Measurements from ENCODE around the gene PPM1E.
"Not testable (repeated sequence)": the region's sequence is repeated elsewhere in the genome, so short reads cannot be mapped to it uniquely, and the experiment has no call there.

PPM1E gene

DNA sequence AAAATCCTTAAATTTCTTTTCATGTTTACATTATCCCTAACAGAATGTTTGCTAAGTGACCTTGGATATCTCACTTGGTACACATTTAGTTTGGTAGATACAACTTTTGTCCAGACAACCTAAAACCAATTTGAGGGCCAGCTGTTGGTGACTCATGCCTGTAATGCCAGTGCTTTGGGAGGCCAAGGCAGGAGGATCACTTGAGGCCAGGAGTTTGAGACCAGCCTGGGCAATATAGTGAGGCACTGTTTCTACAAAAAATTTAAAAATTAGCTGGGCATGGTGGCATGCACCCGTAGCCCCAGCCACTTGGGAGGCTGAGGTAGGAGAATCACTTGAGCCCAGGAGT lies 202.0 kb downstream of the PPM1E start:
- H3K4me3 ChIP-seq (ENCODE audit: insufficient read depth, low read depth, low read length, poor library complexity, severe bottlenecking); DNase-seq; H3K27me3 ChIP-seq (replicated peaks; ENCODE audit: control insufficient read depth, insufficient read depth, low read length, poor library complexity, severe bottlenecking); H3K36me3 ChIP-seq (ENCODE audit: control insufficient read depth, insufficient read depth, low read length); H3K9me3 ChIP-seq (ENCODE audit: control insufficient read depth, low read length); H3K27ac ChIP-seq (ENCODE audit: insufficient read depth, low read length, poor library complexity, severe bottlenecking); H3K4me1 ChIP-seq (ENCODE audit: control insufficient read depth, insufficient read depth, low read length, poor library complexity, severe bottlenecking): not testable (repeated sequence)

DNA sequence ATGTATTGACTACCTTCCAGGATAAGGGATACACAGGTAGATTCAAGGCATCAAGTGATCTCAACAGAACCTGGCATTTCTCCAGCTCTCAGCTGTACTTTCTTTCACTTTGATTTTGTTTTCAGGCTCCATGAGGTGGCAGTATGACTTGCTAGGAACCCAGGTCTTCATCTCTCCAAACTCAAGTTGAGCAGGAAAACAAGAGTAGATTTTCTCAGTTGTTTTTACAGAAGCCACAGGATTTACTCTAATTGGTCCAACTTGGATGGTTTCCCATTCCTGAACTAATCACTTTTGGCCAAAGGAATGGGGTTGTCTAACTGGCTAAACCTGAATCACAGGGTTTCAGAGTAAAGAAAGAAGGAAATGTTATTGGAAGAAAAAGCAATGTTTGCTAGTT lies 204.4 kb downstream of the PPM1E start:
- H3K27ac ChIP-seq (ENCODE audit: insufficient read depth, low read length, poor library complexity, severe bottlenecking) = no peak overlapping the region
- no peak overlapping the region for H3K4me3 ChIP-seq (ENCODE audit: insufficient read depth, low read depth, low read length, poor library complexity, severe bottlenecking)
- no peak for DNase-seq
- no peaks in the 10 kb centered on the region for H3K36me3 ChIP-seq (ENCODE audit: control insufficient read depth, insufficient read depth, low read length)
- no peaks in the 10 kb centered on the region for H3K9me3 ChIP-seq (ENCODE audit: control insufficient read depth, low read length)
- H3K4me1 ChIP-seq (ENCODE audit: control insufficient read depth, insufficient read depth, low read length, poor library complexity, severe bottlenecking) = no peaks in the 10 kb centered on the region
- H3K27me3 ChIP-seq (replicated peaks; ENCODE audit: control insufficient read depth, insufficient read depth, low read length, poor library complexity, severe bottlenecking) = no peaks in the 10 kb centered on the region

DNA sequence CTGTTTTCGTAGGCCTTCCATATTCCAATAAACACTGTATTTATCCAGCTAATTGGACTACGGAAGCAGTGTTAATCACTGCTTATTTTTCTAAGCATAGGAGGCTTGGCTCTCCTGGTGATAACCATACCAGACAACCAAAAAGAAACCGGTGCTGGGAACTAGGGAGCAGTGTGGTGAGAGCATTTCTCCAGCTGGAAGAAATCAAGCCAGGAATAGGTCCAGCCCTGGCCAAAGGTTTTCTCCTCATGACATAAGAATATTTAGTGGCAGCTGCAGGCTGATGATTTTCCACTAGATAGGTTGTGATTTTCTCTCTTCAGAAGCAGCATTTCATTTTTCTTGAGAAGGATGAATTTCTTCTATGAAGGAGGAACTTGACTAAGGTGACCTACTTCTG lies 209.6 kb downstream of the PPM1E start:
- H3K4me3 ChIP-seq (ENCODE audit: insufficient read depth, low read depth, low read length, poor library complexity, severe bottlenecking) = no peak overlapping the region

DNA sequence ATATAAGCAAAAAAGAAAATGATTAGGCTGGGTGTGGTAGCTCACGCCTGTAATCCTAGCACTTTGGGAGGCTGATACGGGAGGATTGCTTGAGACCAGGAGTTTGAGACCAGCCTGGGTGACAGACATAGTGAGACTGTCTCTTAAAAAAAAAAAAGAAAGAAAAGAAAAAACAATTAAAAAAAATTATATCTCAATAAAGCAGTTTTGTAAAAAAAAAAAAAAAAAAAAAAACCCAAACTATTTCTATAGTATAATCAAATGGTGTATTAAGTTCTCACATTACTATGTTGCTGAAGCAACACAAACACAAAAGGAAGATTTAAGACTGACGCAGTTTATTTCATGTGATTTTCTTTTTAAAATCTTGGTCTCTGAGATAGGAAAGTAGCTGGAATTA lies 210.6 kb downstream of the PPM1E start:
- H3K27me3 ChIP-seq (replicated peaks; ENCODE audit: control insufficient read depth, insufficient read depth, low read length, poor library complexity, severe bottlenecking) = no peaks in the 10 kb centered on the region
- H3K9me3 ChIP-seq (ENCODE audit: control insufficient read depth, low read length) = no peaks in the 10 kb centered on the region
- DNase-seq = no peak
- H3K4me1 ChIP-seq (ENCODE audit: control insufficient read depth, insufficient read depth, low read length, poor library complexity, severe bottlenecking) = no peaks in the 10 kb centered on the region
- H3K4me3 ChIP-seq (ENCODE audit: insufficient read depth, low read depth, low read length, poor library complexity, severe bottlenecking) = no peak overlapping the region
- H3K27ac ChIP-seq (ENCODE audit: insufficient read depth, low read length, poor library complexity, severe bottlenecking) = no peak overlapping the region
- H3K36me3 ChIP-seq (ENCODE audit: control insufficient read depth, insufficient read depth, low read length) = no peaks in the 10 kb centered on the region

More for the DNA sequence above, 209.6 kb downstream of the PPM1E start:
- H3K36me3 ChIP-seq (ENCODE audit: control insufficient read depth, insufficient read depth, low read length) = no peaks in the 10 kb centered on the region
- H3K27me3 ChIP-seq (replicated peaks; ENCODE audit: control insufficient read depth, insufficient read depth, low read length, poor library complexity, severe bottlenecking) = no peaks in the 10 kb centered on the region
- no peak overlapping the region for H3K27ac ChIP-seq (ENCODE audit: insufficient read depth, low read length, poor library complexity, severe bottlenecking)
- no peaks in the 10 kb centered on the region for H3K9me3 ChIP-seq (ENCODE audit: control insufficient read depth, low read length)
- H3K4me1 ChIP-seq (ENCODE audit: control insufficient read depth, insufficient read depth, low read length, poor library complexity, severe bottlenecking) = no peaks in the 10 kb centered on the region
- DNase-seq = no peak

DNA sequence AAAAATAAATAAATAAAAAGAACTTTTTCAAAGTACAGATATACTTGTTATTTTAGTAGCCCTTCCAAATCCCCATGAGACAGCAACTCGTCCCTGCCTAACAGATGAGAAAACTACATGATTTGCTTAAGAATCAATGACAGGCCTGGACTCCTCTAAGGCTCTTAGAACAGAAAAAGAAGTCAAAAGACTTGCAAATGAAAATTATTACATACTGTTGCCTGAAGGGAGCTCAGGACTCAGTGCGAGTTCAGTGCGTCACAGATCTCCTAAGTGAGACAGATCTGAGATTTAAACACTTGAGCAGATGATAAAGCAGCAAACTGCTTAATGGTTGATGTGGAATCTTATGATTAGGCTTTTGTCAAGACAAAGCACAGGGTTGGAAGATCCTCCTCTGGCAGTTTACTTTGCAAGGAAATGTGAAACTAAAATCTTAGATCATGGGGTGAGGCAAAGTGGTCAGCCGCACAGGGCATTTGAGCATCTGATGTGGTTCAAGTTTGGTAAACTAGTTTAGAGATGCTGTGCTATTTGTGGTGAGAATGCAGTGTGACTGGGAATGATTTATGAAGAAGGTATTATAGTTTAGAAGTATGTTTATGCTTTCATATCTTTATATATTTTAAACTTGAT lies 212.9 kb downstream of the PPM1E start:
- no peaks in the 10 kb centered on the region for H3K36me3 ChIP-seq (ENCODE audit: control insufficient read depth, insufficient read depth, low read length)
- H3K4me1 ChIP-seq (ENCODE audit: control insufficient read depth, insufficient read depth, low read length, poor library complexity, severe bottlenecking) = no peaks in the 10 kb centered on the region
- no peaks in the 10 kb centered on the region for H3K9me3 ChIP-seq (ENCODE audit: control insufficient read depth, low read length)
- no peak overlapping the region for H3K27ac ChIP-seq (ENCODE audit: insufficient read depth, low read length, poor library complexity, severe bottlenecking)
- no peak for DNase-seq
- no peaks in the 10 kb centered on the region for H3K27me3 ChIP-seq (replicated peaks; ENCODE audit: control insufficient read depth, insufficient read depth, low read length, poor library complexity, severe bottlenecking)
- no peak overlapping the region for H3K4me3 ChIP-seq (ENCODE audit: insufficient read depth, low read depth, low read length, poor library complexity, severe bottlenecking)

DNA sequence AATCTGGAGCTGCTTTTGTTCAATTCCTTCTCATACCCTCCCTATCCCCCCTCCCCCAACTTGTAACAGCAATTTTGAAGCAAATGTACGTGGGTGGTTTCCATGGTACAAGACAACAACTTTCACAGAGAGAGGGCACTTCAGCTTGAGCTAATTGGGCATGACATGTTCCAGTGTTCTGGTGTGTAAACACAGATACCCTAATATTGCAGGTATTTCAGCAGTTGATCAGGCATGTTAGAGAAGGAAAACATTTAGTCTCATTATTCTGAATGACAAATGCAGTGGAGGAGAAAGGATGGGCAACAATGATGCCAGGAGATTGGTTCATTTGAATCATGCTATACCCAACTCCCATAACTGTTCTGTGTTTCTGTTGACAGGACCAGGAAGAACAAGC lies 213.5 kb downstream of the PPM1E start:
- Histone ChIP-seq H3K9me3 (ENCODE audit: control insufficient read depth, low read length) (no peaks in the 10 kb centered on the region), H3K27ac (ENCODE audit: insufficient read depth, low read length, poor library complexity, severe bottlenecking) (no peak overlapping the region), H3K36me3 (ENCODE audit: control insufficient read depth, insufficient read depth, low read length) (no peaks in the 10 kb centered on the region), H3K4me1 (ENCODE audit: control insufficient read depth, insufficient read depth, low read length, poor library complexity, severe bottlenecking) (no peaks in the 10 kb centered on the region), H3K27me3 (replicated peaks; ENCODE audit: control insufficient read depth, insufficient read depth, low read length, poor library complexity, severe bottlenecking) (no peaks in the 10 kb centered on the region), H3K4me3 (ENCODE audit: insufficient read depth, low read depth, low read length, poor library complexity, severe bottlenecking) (no peak overlapping the region)
- no peak for DNase-seq

DNA sequence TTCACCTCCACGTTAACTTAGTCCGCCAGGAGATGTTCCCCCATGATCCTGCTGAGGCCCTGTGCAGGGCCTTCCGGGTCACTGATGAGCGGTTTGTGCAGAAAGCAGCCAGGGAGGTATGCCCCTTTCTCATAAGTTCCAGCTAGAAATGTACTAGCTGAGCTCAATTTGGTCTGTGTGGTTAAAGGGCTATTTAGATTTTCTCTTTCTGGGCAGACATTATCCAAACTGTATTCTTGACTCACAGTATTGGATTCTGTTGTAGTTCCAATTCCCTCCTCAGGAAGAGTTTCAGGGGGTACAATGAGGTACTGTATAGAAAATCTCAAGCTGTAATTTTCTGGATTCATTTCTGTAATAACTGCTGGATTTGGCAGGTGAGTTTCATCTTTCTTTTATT lies 214.0 kb downstream of the PPM1E start:
- Histone ChIP-seq H3K4me3 (ENCODE audit: insufficient read depth, low read depth, low read length, poor library complexity, severe bottlenecking) (no peak overlapping the region), H3K9me3 (ENCODE audit: control insufficient read depth, low read length) (no peaks in the 10 kb centered on the region), H3K27ac (ENCODE audit: insufficient read depth, low read length, poor library complexity, severe bottlenecking) (no peak overlapping the region), H3K36me3 (ENCODE audit: control insufficient read depth, insufficient read depth, low read length) (no peaks in the 10 kb centered on the region), H3K27me3 (replicated peaks; ENCODE audit: control insufficient read depth, insufficient read depth, low read length, poor library complexity, severe bottlenecking) (no peaks in the 10 kb centered on the region), H3K4me1 (ENCODE audit: control insufficient read depth, insufficient read depth, low read length, poor library complexity, severe bottlenecking) (no peaks in the 10 kb centered on the region)
- no peak for DNase-seq

DNA sequence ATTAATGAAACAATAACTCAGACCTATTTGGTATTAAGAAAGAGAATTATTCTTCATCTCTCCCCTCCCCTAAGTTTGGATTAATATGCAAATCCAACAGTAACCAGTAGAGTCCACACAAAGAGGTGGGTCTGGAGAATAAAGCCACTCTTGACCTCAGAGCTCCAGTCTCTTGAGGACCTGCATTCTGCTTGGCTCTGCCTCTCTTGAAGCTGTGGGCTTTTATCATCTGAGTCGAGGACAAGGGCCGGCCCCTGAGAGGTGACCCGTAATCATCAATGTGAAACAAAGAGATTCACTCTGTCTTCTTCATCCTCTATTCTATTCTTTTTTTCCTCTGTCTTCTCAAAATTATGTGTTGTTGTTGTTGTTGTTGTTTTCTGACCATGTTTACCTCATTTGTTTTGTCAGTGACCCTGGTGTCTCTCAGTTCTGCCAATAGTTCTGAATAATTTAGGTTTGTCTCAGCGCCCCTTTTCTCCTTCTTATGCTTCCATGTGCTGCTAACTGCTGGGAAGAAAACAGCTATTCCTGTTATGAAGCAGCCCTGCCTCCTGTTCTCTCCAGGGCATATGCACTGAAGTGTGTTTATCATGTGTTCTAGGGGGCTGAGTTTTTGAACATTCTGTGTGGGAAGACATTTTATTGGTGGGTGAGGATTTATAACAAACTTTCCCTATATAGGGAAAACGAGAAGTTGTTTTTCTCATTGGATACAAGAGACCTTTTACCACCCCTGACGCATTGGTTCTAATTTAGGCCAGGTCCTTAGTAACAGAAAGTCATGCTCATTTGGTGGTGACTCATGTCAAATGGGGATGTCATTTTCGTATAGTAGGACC lies 215.2 kb downstream of the PPM1E start:
- Histone ChIP-seq H3K9me3 (ENCODE audit: control insufficient read depth, low read length) (no peaks in the 10 kb centered on the region), H3K27ac (ENCODE audit: insufficient read depth, low read length, poor library complexity, severe bottlenecking) (no peak overlapping the region), H3K4me3 (ENCODE audit: insufficient read depth, low read depth, low read length, poor library complexity, severe bottlenecking) (no peak overlapping the region), H3K4me1 (ENCODE audit: control insufficient read depth, insufficient read depth, low read length, poor library complexity, severe bottlenecking) (no peaks in the 10 kb centered on the region), H3K36me3 (ENCODE audit: control insufficient read depth, insufficient read depth, low read length) (no peaks in the 10 kb centered on the region), H3K27me3 (replicated peaks; ENCODE audit: control insufficient read depth, insufficient read depth, low read length, poor library complexity, severe bottlenecking) (no peaks in the 10 kb centered on the region)
- DNase-seq = no peak

DNA sequence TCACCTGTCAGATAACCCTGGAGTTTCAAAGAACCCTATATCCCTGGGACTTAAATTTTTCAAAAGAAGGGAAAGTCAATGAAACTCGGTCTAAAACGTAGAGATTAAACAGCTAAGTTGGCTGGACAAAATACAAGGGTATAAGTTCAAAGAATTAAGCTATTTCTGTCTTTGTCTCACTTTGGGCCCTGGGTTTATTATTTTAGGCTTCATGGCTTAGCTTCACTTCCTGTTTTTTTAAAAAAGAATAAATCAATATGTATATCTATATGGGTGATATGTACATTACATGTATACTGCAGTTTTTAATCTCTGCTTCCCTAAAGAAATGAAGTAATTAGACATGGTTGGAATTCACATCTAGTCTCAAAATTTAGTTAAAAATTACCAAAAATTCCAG lies 218.7 kb downstream of the PPM1E start:
- DNase-seq = no peak
- Histone ChIP-seq H3K27ac (ENCODE audit: insufficient read depth, low read length, poor library complexity, severe bottlenecking) (no peak overlapping the region), H3K4me1 (ENCODE audit: control insufficient read depth, insufficient read depth, low read length, poor library complexity, severe bottlenecking) (no peaks in the 10 kb centered on the region), H3K9me3 (ENCODE audit: control insufficient read depth, low read length) (no peaks in the 10 kb centered on the region), H3K36me3 (ENCODE audit: control insufficient read depth, insufficient read depth, low read length) (no peaks in the 10 kb centered on the region), H3K27me3 (replicated peaks; ENCODE audit: control insufficient read depth, insufficient read depth, low read length, poor library complexity, severe bottlenecking) (no peaks in the 10 kb centered on the region), H3K4me3 (ENCODE audit: insufficient read depth, low read depth, low read length, poor library complexity, severe bottlenecking) (no peak overlapping the region)

DNA sequence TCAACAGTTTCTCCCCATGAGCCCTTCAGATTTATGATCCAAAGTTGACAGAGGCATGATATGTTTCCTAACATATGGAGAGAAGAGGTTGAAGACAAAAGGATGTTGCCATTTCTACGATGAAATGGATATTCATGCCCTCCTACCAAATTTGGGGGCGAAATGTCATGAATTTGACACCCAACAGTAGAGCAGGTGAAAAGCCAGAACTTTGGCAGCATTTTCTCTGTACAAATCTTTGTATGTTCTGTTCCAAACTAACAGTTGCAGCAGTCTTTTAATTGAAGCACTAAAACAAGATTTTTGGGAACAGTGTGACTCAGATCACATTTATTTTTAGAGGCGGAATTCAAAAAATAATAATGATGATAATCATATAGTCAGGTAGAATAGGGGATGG lies 220.9 kb downstream of the PPM1E start:
- H3K36me3 ChIP-seq (ENCODE audit: control insufficient read depth, insufficient read depth, low read length) = no peaks in the 10 kb centered on the region
- H3K4me3 ChIP-seq (ENCODE audit: insufficient read depth, low read depth, low read length, poor library complexity, severe bottlenecking) = no peak overlapping the region
- no peak overlapping the region for H3K27ac ChIP-seq (ENCODE audit: insufficient read depth, low read length, poor library complexity, severe bottlenecking)
- no peaks in the 10 kb centered on the region for H3K4me1 ChIP-seq (ENCODE audit: control insufficient read depth, insufficient read depth, low read length, poor library complexity, severe bottlenecking)
- H3K27me3 ChIP-seq (replicated peaks; ENCODE audit: control insufficient read depth, insufficient read depth, low read length, poor library complexity, severe bottlenecking) = no peaks in the 10 kb centered on the region
- no peaks in the 10 kb centered on the region for H3K9me3 ChIP-seq (ENCODE audit: control insufficient read depth, low read length)
- no peak for DNase-seq
